GM10847 (cell line): ENCODE measurements around the gene CCDC47.

ENCODE experiments used
- POLR2A ChIP-seq: IDR thresholded peaks from 2 replicates; pipeline ENCODE4 v1.6.1; 2011; ENCODE audit not compliant: insufficient read length; ENCODE audit errors: extremely low read depth

The CCDC47 gene

DNA sequence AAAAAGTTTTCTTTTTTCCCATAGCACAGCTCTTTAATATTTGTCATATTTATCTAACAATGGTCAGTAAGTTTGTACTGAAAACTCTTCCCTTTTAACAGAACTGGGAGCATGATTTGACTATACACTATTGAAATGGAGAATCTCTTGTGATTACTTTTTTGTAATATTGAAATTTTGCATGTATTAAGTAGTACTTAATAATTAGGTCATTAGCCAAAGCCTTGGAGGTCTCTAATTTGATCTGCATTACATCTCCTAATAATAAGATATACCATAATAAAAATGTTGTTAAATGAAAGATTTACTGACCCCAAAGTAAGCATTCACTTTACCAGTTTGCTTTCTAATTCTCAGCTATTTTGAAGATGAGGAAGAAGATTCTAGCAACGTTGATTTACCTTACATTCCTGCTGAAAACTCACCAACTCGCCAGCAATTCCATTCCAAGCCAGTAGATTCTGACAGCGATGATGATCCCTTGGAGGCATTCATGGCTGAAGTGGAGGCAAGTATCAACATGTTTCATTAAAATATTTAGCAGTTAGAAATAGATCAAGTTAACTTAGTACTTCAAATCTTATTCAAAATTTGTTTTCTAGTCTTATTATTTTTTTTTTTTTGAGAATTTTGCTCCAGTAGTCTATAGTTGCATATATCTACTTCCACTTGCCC lies 18.8 kb upstream of the CCDC47 start:
- TF ChIP-seq POLR2A = no peak

DNA sequence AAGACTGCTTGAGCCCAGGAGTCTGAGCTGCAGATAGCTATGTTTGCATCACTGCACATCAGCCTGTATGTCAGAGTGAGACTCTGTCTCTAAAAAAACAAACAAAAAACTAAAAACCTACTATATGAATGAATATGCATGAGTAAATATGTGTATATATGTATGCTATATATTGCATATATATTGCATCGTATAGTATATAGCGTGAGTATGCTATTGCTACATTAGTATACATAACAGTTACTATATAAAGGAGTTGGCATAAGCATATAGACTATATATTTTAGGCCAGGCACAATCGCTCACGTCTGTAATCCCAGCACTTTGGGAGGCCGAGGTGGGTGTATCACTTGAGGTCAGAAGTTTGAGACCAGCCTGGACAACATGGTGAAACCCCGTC lies 16.7 kb upstream of the CCDC47 start:
- no peak for TF ChIP-seq POLR2A

DNA sequence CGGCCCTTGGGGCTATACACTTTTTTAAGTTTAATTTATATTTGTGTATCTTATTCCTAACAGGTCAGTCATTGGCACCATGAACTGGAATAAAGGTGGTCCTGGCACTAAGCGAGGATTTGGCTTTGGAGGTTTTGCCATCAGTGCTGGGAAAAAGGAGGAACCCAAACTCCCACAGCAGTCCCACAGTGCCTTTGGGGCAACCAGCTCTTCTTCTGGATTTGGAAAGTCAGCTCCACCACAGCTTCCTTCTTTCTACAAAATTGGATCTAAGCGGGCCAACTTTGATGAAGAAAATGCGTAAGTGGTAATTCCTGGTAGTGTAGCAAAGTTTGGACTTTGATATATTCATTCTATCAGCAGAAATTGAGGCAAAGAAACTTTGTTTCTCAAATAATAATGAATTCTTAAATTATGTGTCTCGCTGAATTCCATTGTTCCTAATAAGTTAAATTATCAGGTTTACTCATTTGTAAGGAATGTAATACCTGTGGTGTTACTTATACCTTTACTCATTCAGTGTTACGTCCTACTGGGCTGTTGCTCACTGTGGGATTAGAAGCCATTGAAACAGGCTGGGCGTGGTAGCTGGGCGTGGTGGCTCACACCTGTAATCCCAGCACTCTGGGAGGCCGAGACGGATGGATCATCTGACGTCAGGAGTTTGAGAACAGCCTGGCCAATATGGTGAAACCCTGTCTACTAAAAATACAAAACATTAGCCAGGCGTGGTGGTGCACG lies 13.7 kb upstream of the CCDC47 start:
- no peak for TF ChIP-seq POLR2A

DNA sequence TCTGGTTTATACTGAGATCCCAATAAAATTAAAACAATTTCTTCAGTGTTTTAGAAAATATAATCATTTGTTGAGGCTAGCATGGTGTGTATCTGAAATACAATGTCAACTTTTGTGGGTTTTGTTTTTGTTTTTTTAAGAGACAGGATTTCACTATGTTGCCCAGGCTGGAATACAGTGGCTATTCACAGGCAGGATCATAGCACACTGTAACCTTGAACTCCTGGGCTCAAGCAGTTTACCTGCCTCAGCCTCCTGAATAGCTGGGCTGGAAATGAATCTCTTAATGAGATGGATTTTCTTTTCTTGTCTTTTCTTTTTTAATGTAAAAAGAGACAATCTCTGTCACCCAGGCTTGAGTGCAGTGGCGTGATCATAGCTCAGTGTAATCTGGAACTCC lies 12.7 kb upstream of the CCDC47 start:
- no peak for TF ChIP-seq POLR2A

DNA sequence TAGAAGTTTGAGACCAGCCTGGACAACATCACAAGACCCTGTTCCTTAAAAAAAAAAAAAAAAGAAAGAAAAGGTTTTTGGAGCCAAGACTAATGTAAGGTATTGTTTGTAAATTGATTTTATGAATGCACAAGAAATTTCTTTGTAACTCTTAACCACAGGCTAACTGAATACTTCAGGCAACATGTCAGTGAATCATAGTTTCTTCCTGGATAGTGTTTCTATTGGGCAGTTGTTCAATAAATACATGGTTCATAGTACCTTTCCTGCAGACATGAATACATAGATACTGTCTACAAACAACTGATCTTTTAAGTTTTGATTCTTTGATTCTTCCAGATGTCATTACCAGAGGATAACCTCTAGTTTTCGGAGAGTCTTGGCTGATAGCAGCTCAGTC lies 12.2 kb upstream of the CCDC47 start:
- TF ChIP-seq POLR2A = no peak

DNA sequence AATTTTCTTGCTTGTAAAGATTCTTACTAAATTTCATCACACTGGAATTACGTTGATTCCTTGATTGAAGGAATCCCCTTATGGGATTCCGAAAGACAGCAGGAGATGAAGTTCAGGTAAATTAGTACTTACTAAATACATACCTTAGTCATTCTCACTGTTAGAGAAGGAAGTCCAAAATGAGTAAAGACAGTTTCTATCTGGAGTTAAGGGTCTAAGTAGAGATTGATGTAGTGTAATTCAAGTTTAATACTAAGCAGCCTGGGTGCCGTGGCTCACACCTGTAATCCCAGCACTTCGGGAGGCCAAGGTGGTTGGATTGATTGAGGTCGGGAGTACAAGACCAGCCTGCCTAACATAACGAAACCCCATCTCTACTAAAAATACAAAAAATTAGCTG lies 10.1 kb upstream of the CCDC47 start:
- TF ChIP-seq POLR2A = no peak

DNA sequence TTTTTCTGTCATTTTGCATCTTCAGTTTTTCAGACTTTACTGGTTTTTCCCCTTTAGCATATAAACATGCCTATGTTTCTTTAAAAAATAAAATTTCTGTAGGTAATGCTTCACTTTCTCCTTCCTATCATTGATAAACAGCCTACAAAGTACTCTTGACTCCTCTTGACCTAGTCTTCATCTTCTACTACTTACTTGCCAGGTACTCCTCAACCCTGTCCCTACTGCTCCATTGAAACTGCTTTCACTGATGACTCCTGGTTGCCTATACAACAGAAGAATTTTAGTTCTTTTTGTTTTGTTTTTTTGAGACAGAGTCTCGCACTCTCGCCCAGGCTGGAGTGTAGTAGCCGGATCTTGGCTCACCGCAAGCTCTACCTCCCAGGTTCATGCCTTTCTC lies 7.5 kb upstream of the CCDC47 start:
- TF ChIP-seq POLR2A = no peak

DNA sequence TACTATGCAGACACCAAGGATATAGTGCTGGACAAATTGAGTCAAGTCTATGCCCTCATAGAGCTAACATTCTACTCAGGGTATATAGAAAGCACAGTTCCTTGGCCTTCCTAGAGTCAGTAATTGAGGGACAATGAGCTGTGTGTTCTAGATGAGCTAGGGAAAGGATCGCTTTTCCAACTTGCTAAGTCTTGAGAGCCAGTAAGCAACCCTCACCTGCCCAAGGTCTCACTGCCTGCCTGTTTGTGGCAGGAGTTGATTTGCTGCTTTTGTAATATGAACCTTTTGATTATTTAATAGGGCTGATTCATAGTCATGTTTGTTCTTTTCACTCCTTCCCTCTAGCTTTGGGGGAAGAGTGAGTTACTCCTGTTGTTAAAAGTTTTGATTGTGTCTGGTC lies 7.1 kb upstream of the CCDC47 start:
- TF ChIP-seq POLR2A = no peak

DNA sequence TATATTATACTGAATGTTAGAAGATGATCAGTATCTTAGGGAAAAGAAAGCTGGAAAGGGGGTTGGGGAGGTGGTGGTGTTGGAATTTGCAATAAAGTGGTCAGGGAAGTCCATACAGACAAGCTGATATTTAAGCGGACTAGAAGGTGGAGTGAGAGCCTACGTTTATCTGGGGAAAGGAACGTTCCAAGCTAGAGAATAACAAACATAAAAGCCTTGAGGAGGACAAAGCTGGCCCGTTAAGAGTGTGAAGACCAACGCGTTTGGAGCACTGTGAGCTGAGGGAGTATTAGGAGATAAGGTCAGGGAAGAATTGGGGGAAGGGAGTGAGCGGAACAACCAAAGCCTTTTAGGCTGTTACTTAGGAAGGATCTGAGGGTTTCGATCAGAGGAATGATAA lies 2.0 kb upstream of the CCDC47 start:
- no peak for TF ChIP-seq POLR2A

DNA sequence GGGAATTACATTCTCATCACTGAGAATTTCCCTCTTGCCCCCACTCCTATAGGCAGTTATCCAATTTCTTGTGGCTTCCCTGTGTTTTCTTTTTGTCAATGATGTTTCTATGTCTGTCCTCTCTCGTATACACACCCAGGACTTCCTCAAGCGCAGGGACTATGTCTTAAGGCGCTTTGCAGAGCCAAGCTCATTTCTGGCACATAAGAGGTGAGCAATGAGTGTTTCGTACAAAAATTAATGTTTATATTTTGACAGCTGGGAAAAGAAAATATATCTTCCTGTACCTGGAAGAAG lies 1.5 kb upstream of the CCDC47 start:
- no peak for TF ChIP-seq POLR2A

DNA sequence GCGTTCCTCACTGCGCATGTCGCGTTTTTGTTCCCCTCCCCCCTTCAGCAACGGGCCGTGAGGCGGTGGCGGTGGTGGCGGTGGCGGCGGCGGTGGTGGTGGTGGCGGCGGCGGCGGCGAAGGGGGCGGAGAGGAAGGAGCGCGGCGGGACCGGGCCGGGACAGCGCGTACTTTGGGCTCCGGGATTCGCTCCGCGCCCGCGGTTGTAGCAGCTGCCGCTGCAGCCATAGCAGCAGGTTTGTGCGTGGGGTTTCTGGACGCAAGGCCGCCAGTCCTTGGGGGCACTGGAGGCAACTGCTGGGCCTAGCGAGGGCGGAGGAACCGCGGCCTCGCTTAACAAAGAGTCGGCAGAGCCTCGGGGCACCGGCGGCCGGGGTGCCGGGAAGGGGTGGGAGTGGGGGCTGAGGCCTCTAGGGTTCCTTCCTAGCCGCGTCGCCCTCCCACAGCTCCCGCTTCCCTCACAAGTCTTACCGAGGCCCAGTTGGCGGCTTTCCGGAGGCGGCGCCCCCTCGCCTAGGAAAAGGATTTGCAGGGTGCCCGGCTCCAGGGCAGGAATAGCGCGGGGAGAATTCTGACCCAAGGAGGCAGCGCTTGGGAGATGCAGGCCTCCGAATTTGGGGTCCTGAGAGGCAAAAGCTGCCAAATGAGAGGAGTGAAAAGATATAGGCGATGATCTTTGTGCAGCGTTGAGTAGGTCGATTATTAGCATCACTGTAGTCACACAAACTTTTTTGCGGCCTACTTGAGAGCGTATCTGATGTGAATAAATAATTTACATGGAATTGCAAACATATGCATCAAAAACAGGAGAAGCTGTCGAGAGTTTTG lies 958 bp upstream of the CCDC47 start, which contains the start of gene DDX42:
Gene DDX42, plus strand, starts transcription at position 30 of the 828 bp plus-strand sequence. CDS start 12,880 bp downstream, outside the sequence.
- TF ChIP-seq POLR2A = no peak

DNA sequence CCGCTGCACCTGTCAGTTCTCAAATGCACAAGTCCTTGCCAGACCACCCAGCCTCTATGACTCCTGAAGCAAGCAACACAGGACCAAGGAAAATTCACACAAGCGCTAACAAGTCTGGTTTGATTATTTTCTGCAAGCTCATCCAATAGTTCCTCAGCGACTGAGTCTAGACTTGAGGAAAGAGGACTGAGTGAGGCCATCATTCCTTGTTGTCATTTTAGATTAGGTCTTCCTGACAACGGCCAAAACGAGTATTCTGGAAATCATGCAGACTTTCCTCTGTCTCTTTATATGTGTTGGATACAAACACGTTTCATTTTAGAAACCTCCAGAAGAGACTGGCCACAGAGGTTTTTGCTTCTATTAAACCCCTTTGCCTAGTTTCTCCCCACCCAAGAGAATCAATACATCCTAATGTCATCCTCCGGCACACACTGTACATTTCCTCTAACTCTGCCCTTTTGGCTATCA lies 561 bp downstream of the CCDC47 start:
- no peak for TF ChIP-seq POLR2A

DNA sequence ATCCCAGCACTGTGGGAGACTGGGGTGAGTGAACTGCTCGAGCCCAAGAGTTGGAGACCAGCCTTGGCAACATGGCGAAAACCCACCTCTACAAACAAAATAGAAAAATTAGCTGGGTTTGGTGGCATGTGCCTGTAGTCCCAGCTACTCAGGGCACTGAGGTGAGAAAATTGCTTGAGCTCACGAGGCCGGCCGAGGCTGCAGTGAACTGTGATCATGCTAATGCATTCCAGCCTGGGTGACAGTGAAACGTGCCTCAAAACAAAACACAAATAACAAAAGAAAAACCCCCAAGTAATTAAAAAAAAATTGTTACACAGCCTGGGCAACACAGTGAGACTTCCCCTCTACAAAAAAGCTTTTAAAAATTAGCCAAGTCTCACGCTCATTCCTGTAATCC lies 5.0 kb downstream of the CCDC47 start:
- no peak for TF ChIP-seq POLR2A

DNA sequence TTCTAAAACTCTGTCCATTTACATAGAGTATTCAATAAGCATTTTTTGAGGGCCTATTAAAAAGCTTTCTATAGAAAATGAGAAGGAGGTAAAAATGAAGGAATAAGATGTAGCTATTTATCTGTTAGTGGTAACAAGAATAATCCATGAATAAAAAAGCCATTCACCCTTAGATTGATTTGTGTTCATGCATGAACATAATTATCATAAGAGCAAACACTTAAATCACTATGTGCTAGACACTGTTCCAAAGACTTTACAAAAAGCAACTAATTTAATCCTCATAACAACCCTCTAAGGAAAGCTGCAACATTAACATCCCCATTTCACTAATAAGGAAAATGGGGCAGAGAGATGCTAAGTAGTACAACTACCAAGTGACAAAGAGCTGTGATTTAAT lies 6.6 kb downstream of the CCDC47 start:
- no peak for TF ChIP-seq POLR2A

DNA sequence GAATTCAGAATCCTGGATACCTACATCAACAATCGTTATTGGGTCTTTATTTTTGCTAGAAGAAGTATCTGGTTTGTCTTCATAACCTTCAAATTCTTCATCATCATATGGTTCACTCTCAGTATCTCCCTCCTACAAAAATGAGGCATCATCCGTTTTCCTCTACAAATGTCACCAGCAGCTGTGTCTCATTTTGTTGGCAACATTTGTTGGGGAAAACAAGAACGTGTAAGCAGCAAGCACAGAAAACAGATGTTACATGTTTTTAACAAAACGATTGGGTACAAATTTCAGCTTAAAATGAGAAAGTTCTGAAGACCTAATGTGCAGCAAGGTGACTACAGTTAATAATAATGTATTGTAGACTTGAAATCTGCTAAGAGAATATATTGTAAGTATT lies 8.7 kb downstream of the CCDC47 start:
- no peak for TF ChIP-seq POLR2A
